ENCODE measurements around the gene TRAPPC2B.

Gene TRAPPC2B

DNA sequence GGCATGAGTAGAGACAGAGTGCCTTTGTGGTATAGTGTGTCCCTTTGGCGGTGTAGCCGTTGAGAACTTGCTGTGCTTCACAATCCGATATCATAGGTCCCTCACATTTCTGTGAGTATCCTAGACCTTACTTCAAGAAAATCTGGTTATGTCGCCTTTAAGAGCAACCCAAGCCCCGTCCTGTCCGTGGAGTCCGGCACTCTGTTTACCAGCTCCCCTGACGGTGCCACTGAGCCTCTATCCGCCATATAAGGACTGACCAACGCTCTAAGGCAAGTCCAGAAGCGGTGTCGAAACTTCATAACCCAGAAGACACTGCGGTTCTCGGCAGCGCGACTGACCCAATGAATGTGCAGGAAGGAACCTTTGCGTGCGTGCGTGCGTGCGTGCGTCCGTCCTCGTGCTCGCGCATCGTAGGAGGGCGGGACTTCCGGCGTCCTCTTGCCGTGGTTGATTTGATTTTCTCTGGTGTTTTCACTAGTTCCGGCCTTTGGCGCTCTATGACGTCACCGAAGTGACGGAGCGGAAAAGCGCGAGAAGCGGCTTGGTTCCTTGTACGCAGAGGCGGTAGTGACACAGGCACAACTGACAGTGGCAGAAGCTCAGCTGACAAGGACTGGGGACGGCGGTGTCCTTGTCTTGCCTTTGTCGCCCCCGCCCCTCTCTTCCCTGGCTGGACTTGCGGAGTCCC lies at the start of gene TRAPPC2B, which contains the start of gene ZNF547:
Gene TRAPPC2B (plus strand): TSS at position 555 of the 691 bp plus-strand sequence. CDS start 1,283 bp downstream, outside the sequence.
Gene ZNF547 (plus strand): TSS at position 555 of the 691 bp plus-strand sequence. CDS start 5,005 bp downstream, outside the sequence.
- no peak for TF ChIP-seq CTCF (IDR thresholded peaks at IDR 0.05; ENCODE audit: insufficient read depth, low read length, missing control alignments)
- ChIA-PET POLR2A (interaction anchor here (0.7 to 1.1 kb wide), 4 partner anchors 12 to 172 kb away, joined by 3 to 5 read pairs (median 3); partner anchors contain the start of genes ZNF264, ZNF304 and ZNF548), CTCF (interaction anchor here (0.6 to 1.2 kb wide), 2 partner anchors 9 to 770 kb away, joined by 3 read pairs; no protein-coding TSS in a partner anchor)
- DNase-seq (ENCODE audit: low read depth, low spot score): peak; percentile 97
- H3K4me3 ChIP-seq (ENCODE audit: low read depth, low read length): peak within 1 kb of the TSS; percentile 91

GRCh38 chr19:57314146-57314545 lies 49.2 kb upstream of the TRAPPC2B start:
- POLR2A ChIA-PET: no interaction called here
- no peak for TF ChIP-seq CTCF (IDR thresholded peaks at IDR 0.05; ENCODE audit: insufficient read depth, low read length, missing control alignments)
- no peak overlapping the region for H3K4me3 ChIP-seq (ENCODE audit: low read depth, low read length)
- no peak for DNase-seq (ENCODE audit: low read depth, low spot score)
- CTCF ChIA-PET: interaction anchor here (2.1 kb wide), 1 partner anchor 12 kb away, joined by 7 read pairs; no protein-coding TSS in a partner anchor

GRCh38 chr19:57317503-57317902 lies 45.8 kb upstream of the TRAPPC2B start:
- DNase-seq (ENCODE audit: low read depth, low spot score): no peak
- H3K4me3 ChIP-seq (ENCODE audit: low read depth, low read length): peak overlapping the region; percentile 36
- ChIA-PET CTCF (no interaction called here), POLR2A (interaction anchor here (1.4 kb wide), 1 partner anchor 16 kb away, joined by 3 read pairs; no protein-coding TSS in a partner anchor)
- no peak for TF ChIP-seq CTCF (IDR thresholded peaks at IDR 0.05; ENCODE audit: insufficient read depth, low read length, missing control alignments)

DNA sequence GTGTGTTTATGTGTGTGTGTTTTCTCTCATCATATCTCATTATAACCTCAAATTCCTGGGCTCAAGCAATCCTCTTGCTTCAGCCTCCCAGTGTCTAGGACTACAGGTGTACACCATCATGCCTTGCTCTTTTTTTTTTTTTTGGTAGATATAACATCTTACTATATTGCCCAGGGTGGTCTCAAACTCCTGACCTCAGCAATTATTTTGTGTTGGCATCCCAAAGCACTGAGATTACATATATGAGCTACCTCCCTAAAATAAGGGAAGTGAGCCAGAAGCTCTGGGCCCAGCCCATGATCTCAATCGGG lies 43.5 kb upstream of the TRAPPC2B start:
- DNase-seq (ENCODE audit: low read depth, low spot score): no peak
- TF ChIP-seq CTCF (IDR thresholded peaks at IDR 0.05; ENCODE audit: insufficient read depth, low read length, missing control alignments): no peak
- POLR2A ChIA-PET: interaction anchor here (0.8 to 1.0 kb wide), 2 partner anchors 14 to 18 kb away, joined by 3 to 5 read pairs; no protein-coding TSS in a partner anchor
- H3K4me3 ChIP-seq (ENCODE audit: low read depth, low read length): peak overlapping the region; percentile 87
- CTCF ChIA-PET: no interaction called here

- H3K4me3 ChIP-seq (ENCODE audit: low read depth, low read length): peak within 1 kb of the TSS; percentile 87
- peak; percentile 66 for DNase-seq (ENCODE audit: low read depth, low spot score)
- POLR2A ChIA-PET: interaction anchor here (0.5 to 1.0 kb wide), 3 partner anchors 10 to 18 kb away, joined by 3 to 5 read pairs (median 3); no protein-coding TSS in a partner anchor
- CTCF ChIA-PET: no interaction called here
- TF ChIP-seq CTCF (IDR thresholded peaks at IDR 0.05; ENCODE audit: insufficient read depth, low read length, missing control alignments): no peak
These were observed 42.9 kb upstream of the TRAPPC2B start, which contains the start of gene ZNF543 for GRCh38 chr19:57320180-57321084. TSS of gene ZNF543 (plus strand) at chr19:57320472. CDS start at chr19:57320854, 382 bp downstream.
